NCI-H82 (cell line): ENCODE measurements around the gene STXBP6.
"Not testable (repeated sequence)": the region's sequence is repeated elsewhere in the genome, so short reads cannot be mapped to it uniquely, and the experiment has no call there.

Source experiments
- DNase-seq: peaks from one replicate; lab custom pipeline; 2025; lab: John Stamatoyannopoulos, UW

The STXBP6 gene

DNA sequence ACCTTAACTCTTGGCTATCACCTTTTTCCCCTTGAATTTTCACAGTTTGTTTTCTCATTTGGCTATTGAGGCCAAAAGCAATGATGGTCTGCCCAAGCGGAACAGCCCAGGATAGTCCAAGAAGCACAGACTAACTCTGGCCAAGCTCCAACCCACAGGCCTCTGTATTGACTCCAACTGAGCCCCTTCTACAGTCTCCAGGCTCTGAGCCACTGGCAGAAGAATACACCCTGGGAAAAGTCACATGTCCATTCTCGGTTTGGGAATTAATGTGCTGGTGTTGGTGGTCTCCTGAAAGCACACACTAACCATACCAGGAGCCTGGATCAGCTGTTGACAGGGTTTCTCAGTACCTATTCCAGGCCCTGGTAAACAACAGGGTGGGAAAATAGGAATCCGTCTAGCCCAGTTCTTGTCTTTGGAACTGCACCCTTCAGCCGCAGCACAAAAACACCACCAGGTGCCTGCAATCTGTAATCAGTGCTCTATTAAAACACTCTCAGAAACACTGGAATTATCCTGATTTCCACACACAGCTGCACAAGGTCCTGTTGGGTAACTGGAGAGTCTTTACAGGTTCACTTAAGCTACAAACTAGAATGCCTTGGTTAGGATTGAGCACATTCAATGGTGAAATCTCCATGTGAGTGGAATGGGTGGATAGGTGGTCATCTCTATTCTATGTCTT is 63.6 kb downstream of the STXBP6 start:
- DNase-seq: no peak

GRCh38 chr14:24984846-24985589 is 64.9 kb downstream of the STXBP6 start:
- DNase-seq: no peak

DNA sequence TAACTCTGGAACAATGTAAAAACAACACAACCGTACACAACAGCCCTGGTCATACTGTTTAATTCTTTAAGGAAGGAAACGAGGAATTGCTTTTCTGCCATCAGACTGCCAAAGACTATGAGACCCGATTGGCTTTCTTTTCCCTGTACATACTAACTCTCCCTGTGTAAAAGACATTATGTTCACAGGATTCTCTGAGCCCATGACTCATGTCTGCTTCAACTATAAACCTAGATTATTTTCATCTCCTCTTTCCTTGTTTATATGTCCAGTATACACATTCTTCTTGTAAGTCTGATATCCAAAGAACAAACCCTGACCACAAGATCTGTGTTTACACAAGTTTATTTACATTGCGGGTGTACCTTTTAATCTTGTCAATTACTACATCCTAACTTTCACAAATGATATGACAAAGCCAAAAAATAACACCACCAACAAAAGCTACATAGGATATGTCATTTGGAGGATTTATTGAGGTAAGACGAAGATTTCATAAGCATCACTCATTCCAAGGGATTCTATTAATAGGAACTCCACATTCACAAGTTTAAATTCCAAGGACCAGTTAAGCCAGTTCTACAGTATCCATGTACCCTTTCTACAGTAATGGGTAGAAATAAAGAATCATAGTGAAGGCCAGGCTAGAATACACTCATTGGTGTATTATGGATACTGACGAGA is 67.3 kb downstream of the STXBP6 start:
- no peak for DNase-seq

DNA sequence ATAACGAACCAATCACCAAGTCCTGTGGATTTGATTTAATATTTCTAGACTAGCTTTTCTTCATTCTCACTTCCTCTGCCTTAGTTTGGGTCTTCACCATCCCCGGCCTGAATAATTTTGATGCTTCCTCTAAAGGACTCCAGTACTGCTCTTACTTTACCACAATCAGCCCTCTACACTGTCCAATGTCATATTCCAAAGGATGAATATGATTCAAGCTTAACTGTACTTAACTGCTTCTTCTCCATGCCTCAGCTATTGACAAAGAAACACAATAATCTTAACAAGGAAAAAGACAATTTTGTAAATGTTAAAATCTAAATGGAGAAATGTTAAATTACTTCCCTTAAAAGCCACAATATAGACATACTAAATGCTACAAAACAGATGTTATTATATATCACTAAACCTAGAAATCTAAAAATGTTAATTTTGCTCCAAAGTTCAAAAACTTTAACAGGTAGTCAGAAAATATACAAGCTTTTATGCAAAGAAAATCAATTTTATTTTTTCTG is 70.2 kb downstream of the STXBP6 start:
- no peak for DNase-seq

GRCh38 chr14:24978862-24979724 is 70.9 kb downstream of the STXBP6 start:
- DNase-seq: no peak

DNA sequence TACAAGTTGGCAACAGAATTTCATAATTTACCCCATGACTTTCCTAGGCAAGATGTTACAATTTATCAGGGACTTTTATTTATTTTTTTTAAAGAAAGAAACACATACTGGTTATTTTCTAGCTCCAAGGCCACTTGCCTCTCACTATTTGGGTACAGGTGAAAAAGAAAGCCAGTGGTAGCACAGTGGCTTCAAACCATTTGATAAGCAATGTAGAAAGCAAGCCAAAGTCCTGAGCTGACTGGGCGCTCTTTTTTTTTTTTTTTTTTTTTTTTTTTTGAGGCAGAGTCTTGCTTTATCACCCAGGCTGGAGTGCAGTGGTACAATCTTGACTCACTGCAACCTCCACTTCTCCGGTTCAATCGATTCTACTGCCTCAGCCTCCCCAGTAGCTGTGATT is 73.3 kb downstream of the STXBP6 start:
- DNase-seq: no peak

- no peak for DNase-seq
These were observed 74.6 kb downstream of the STXBP6 start for GRCh38 chr14:24975393-24975792.

GRCh38 chr14:24974591-24975374 is 75.2 kb downstream of the STXBP6 start:
- no peak for DNase-seq

GRCh38 chr14:24972844-24973243 is 77.1 kb downstream of the STXBP6 start:
- no peak for DNase-seq

GRCh38 chr14:24971255-24971654 is 78.7 kb downstream of the STXBP6 start:
- DNase-seq: no peak

DNA sequence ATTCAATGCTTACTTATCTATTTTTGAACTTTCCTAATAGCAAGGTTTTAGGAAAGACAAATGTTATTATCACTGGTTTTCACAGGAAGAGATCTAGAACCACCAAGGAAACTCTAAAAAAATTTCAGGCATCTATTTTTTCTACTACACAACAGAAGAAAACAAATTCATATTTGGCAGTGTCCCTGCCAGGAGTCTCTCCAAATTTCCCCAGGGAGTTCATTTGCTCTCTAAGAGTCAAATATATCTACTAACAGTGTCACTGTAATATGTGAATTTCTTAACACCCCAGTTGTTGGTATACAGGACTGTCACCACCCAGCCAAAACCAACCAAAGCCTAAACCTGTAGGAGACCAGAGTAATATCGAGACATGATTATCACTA is 83.4 kb downstream of the STXBP6 start:
- DNase-seq: no peak

DNA sequence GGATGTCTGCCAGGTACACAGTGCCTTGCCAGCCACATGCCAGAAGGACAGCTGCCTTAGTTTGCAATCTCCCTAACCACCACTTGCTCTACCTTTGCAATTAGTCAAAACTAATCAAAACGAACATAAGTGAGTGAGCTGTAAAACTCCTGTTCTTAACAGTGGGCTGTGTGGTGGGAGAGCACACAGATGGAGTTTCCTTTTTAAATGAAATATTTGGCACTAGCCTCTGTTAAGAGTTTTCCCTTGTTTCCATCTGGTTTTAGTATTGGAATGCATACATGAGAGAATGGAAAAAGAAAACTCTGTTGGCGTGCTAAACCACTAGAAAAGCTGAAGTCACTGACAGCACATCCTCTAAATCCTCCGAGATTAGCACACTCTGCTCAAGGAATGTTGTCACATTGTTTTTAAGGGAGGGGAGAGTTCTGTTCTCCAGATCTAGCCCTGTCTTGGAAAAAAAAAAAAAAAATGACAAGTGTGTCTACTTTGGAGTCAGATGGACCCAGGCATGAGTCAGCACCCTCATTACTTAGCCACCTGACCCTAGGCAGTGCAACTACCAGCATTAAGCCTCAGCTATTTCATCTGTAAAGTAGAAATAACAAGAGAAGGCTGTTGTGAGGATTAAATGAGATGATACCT is 83.9 kb downstream of the STXBP6 start:
- DNase-seq: no peak

- DNase-seq: no peak
These were observed 84.4 kb downstream of the STXBP6 start for GRCh38 chr14:24965578-24965933.

- no peak for DNase-seq
These were observed 85.4 kb downstream of the STXBP6 start for GRCh38 chr14:24964591-24964990.

DNA sequence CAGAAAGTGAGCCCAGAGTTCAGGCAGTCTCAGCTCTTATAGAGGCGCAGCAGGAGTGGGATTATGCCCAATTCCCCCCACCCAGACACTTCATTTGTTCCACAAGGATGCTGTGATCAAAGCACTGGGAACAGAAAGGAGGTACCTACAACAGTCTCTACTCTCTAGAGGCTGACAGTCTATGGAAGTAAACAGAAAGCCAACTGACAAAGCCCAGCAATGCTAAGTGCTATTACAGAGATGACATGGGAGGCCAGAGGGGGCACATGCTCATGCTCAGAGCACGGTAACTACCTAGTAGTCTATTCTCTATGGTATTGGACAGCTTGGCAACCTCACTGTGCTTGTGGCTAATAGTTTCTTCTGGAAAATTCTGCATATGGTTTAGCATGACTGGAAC is 85.9 kb downstream of the STXBP6 start:
- DNase-seq: no peak

GRCh38 chr14:24962118-24962517 is 87.8 kb downstream of the STXBP6 start:
- not testable (repeated sequence) for DNase-seq

DNA sequence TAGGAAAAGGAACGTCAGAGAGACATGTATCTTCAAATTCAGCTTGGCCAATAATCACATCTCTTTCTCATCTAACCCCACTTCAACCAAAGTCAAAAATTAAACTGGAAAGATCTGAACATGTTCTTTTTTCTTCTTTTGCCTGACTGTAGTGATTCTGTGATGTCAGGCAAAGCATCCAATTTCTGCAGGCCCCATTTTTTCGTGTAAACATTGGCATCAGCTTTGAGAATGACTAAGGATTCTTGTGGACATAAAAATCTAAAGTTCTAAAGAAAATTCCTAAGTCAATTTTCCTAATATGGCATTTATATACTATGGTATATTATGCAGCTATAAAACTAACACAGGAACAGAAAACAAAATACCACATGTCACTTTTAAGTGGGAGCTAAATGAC is 89.1 kb downstream of the STXBP6 start:
- DNase-seq: no peak

DNA sequence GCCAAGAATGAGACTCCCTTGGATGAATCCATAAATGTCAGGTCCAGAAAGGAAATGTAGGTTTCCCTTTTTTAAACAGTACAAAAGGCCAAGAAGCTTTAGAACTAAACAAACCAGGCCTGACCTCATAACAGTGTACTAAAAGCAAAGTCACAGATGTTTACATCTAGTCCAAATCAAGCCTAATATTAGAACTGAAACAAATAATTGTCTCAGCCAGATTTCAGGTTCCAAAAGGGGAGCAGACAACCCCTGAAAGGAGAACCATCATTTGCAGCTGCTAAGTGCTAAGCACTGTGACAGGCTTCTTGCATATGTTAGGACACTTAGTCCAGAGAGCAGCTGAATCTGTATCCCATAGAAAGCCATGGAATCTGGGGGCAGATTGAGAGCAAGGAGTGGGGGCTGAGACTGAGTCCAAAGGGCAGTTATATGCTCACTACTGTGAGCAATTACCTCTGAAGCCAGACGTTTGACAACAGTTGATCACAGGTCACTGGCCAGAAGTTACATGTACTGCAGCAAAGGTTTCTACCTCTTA is 90.1 kb downstream of the STXBP6 start:
- DNase-seq: no peak

DNA sequence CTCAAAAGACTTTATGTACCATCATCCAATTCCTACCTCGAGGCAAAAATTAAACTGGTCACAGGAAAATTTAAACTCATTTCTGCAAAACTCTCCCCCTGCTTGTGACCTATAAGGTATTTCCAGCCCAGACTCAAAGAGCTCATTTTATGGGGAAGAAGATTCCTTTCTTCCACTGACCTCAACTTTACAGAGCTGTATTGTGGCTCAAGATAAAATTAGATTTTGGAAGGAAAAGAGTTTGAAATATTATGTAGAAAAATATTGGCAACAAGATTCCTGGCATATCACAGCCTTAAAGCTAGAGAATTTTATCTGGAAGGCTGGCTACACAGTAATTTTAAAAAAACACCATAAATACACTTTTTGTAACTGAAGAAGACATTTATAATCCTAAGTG is 91.7 kb downstream of the STXBP6 start:
- DNase-seq: no peak

GRCh38 chr14:24957814-24958213 is 92.1 kb downstream of the STXBP6 start:
- DNase-seq: no peak
